ENCODE results near the gene FYN. TPM values are rescaled to one million over a fixed set of nuclear protein-coding genes. Genes with fewer than 3 reads are reported as not detected.

The FYN gene
- total RNA-seq, 2 donors from 2014 or later = 11.3 to 21.5 TPM

GRCh38 chr6:111625461-111626391 lies 247.5 kb downstream of the FYN start:
- Histone ChIP-seq H3K27me3 (no peaks in the 10 kb centered on the region), H3K9me3 (no peaks in the 10 kb centered on the region), H3K9ac (ENCODE audit: low read depth in 2 of 2, low read length in 2 of 2) (peak overlapping the region in 1 of 2 donors; percentile 23), H3K36me3 (no peaks in the 10 kb centered on the region), H3K27ac (peak overlapping the region; percentile 15), H3K4me1 (no peaks in the 10 kb centered on the region), H3K4me3 (no peak overlapping the region)
- intact Hi-C loops (cut with DNase I) = no loop called here
- TF ChIP-seq CTCF (IDR thresholded peaks at IDR 0.05) = no peak
- DNase-seq = no peak

- Histone ChIP-seq H3K27ac (no peak overlapping the region), H3K4me1 (no peaks in the 10 kb centered on the region), H3K9me3 (no peaks in the 10 kb centered on the region), H3K27me3 (no peaks in the 10 kb centered on the region), H3K36me3 (no peaks in the 10 kb centered on the region), H3K9ac (ENCODE audit: low read depth in 2 of 2, low read length in 2 of 2) (no peak overlapping the region), H3K4me3 (no peak overlapping the region)
- intact Hi-C loops (cut with DNase I) = no loop called here
- no peak for DNase-seq
- no peak for TF ChIP-seq CTCF (IDR thresholded peaks at IDR 0.05)
Observed at GRCh38 chr6:111625099-111625416, 248.2 kb downstream of the FYN start.

GRCh38 chr6:111624401-111625098 lies 248.7 kb downstream of the FYN start:
- intact Hi-C loops (cut with DNase I) = no loop called here
- no peak overlapping the region for H3K27ac ChIP-seq
- no peak for TF ChIP-seq CTCF (IDR thresholded peaks at IDR 0.05)
- DNase-seq = no peak
- no peaks in the 10 kb centered on the region for H3K4me1 ChIP-seq
- no peak overlapping the region for H3K4me3 ChIP-seq
- H3K9me3 ChIP-seq = no peaks in the 10 kb centered on the region
- no peaks in the 10 kb centered on the region for H3K27me3 ChIP-seq
- H3K36me3 ChIP-seq = no peaks in the 10 kb centered on the region
- H3K9ac ChIP-seq (ENCODE audit: low read depth in 2 of 2, low read length in 2 of 2) = no peak overlapping the region

GRCh38 chr6:111623046-111623718 lies 250.1 kb downstream of the FYN start:
- no peak overlapping the region for H3K9ac ChIP-seq (ENCODE audit: low read depth in 2 of 2, low read length in 2 of 2)
- no peaks in the 10 kb centered on the region for H3K36me3 ChIP-seq
- H3K9me3 ChIP-seq = no peaks in the 10 kb centered on the region
- no peaks in the 10 kb centered on the region for H3K27me3 ChIP-seq
- H3K27ac ChIP-seq = no peak overlapping the region
- intact Hi-C loops (cut with DNase I) = no loop called here
- H3K4me3 ChIP-seq = no peak overlapping the region
- H3K4me1 ChIP-seq = no peaks in the 10 kb centered on the region
- DNase-seq = no peak
- TF ChIP-seq CTCF (IDR thresholded peaks at IDR 0.05) = no peak

GRCh38 chr6:111620169-111620568 lies 253.1 kb downstream of the FYN start:
- H3K4me3 ChIP-seq = no peak overlapping the region
- H3K27ac ChIP-seq = no peak overlapping the region
- intact Hi-C loops (cut with DNase I) = no loop called here
- no peak overlapping the region for H3K9ac ChIP-seq (ENCODE audit: low read depth in 2 of 2, low read length in 2 of 2)
- H3K4me1 ChIP-seq = no peaks in the 10 kb centered on the region
- H3K27me3 ChIP-seq = no peaks in the 10 kb centered on the region
- peak; percentile 68 for DNase-seq
- H3K36me3 ChIP-seq = no peaks in the 10 kb centered on the region
- no peaks in the 10 kb centered on the region for H3K9me3 ChIP-seq
- TF ChIP-seq CTCF (IDR thresholded peaks at IDR 0.05) = no peak
